Adipose tissue (tissue), 3 donors: Measurements from ENCODE around the gene RAB22A. TPM values are rescaled to one million over a fixed set of nuclear protein-coding genes. Genes with fewer than 3 reads are reported as not detected.

Experiments
- H3K27ac ChIP-seq: one replicate; pipeline ENCODE4 v1.5.1; 2013; ENCODE audit warnings: low read depth, low read length
- WGBS, 3 donors: extraction: QIAGEN DNeasy Blood & Tissue Kit; methylation state at CpG; one replicate each; pipeline ENCODE4 v1.1.7; 2013; 5-methylcytosine and 5-hydroxymethylcytosine counted together
- polyA plus RNA-seq, 3 donors: library from polyadenylated mRNA; stranded (reverse); fragments of 200-250 nt; gene quantifications; one replicate each; pipeline ENCODE4 v1.2.3, GENCODE V29; 2013
- donor health status: healthy with polysubstance abuse.
- donor health status: Bipolar disorder and iron deficiency.
- donor health status: healthy.

The RAB22A gene, protein sequence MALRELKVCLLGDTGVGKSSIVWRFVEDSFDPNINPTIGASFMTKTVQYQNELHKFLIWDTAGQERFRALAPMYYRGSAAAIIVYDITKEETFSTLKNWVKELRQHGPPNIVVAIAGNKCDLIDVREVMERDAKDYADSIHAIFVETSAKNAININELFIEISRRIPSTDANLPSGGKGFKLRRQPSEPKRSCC
- polyA plus RNA-seq: 10 to 100 TPM in 1 of 3 donors, 1 to 10 TPM in 2; 2.7 to 10.9 (median 5.4) TPM

- no peak within 1 kb of the TSS for H3K27ac ChIP-seq
- 0% methylated on average over 46 to 73 of the region's 73 CpGs for WGBS, 3 donors
Observed at GRCh38 chr20:58309591-58310290, at the start of gene RAB22A. Gene RAB22A (plus strand): TSS chr20:58309715. CDS start chr20:58309977, 262 bp downstream.

DNA sequence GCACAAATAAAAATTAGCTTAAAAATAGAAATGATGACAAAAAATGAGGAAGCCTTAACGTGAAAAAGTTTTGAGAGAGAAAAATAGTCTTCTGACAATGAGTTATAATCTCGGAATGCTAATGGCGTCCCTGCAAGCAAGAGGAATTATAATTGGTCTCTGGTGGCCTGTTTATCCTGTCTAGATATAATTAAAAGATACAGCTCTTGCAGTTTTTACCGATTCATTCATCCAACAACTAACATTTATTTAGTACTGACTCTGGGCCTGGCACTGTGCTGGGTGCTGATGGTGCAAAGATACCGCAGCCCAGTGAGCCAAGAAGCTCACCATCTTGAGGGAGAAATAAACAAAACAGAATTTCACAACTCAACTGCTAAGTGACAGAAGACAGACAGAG is 49.5 kb upstream of the RAB22A start:
- 46 to 84% (median 63%) methylated on average over 5 of the region's 5 CpGs for WGBS, 3 donors
- no peak overlapping the region for H3K27ac ChIP-seq

- WGBS, 3 donors: 69 to 89% (median 74%) methylated on average over 3 of the region's 3 CpGs
- H3K27ac ChIP-seq: no peak overlapping the region
Observed at GRCh38 chr20:58261660-58262059, 47.9 kb upstream of the RAB22A start.

DNA sequence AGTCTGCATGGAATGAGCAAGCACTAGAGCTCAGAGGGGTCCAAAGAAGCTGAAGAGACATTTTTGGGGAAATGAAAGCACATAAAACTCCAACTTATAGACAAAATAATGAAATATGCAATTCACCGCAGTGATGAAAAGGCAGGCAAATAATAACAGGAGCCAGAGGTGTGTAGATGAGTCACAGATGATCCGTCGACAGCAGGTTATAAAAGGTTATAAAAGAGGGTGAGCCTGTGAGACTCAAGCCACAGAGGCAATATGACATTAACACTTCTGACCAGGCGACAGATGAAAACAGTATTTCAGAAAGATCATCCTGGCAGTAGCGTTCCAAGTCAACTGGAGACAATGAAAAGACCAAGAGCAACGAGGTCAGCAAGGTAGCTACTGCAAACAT is 45.2 kb upstream of the RAB22A start:
- H3K27ac ChIP-seq: no peak overlapping the region
- 94 to 97% (median 97%) methylated on average over 6 of the region's 6 CpGs for WGBS, 3 donors

- no peak overlapping the region for H3K27ac ChIP-seq
- 85 to 89% (median 87%) methylated on average over 9 of the region's 9 CpGs for WGBS, 3 donors
Observed at GRCh38 chr20:58267389-58268215, 41.9 kb upstream of the RAB22A start.

DNA sequence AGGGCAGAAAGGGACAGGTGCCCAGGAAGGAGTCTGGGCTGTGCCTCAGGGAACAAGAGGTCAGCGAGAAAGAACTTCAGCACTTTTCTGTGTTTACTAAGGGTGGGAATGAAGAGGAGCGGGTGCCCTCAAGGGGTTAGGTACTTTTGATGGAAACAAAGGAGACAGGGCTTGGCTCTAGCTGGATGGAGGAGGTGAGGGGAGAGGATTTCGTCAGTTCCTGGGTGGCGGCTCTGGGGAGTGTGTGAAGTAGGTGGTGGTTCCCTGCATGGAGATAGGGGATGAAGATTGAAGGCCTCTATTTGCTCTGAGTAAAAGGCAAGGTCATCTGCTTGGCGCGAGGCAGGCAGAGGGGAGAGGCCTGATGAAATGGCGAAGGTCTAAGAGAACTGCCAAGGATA is 41.1 kb upstream of the RAB22A start:
- 80 to 94% (median 92%) methylated on average over 7 of the region's 7 CpGs for WGBS, 3 donors
- no peak overlapping the region for H3K27ac ChIP-seq

- 67 to 84% (median 73%) methylated on average over 13 of the region's 13 CpGs for WGBS, 3 donors
- H3K27ac ChIP-seq: no peak overlapping the region
Observed at GRCh38 chr20:58268936-58269619, 40.4 kb upstream of the RAB22A start.

GRCh38 chr20:58271606-58272351 is 37.7 kb upstream of the RAB22A start:
- no peak overlapping the region for H3K27ac ChIP-seq
- WGBS, 3 donors: 90 to 95% (median 94%) methylated on average over 9 of the region's 9 CpGs

DNA sequence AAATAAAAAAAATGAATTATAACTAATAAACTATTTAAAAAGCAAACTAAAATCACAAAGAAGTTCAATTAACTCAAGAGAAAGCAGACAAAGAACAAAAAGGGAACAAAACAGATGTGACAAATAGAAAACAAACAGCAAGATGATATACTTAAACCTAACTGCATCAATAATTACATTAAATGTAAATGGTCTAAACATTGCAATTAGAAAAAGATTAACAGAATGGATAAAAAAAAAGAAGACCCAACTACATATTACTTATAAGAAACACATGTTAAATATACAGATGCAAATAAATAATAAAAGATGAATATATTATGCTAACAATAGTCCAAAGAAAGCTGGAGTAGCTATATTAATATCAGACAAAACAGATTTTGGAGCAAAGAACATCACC is 35.1 kb upstream of the RAB22A start:
- H3K27ac ChIP-seq: no peak overlapping the region

DNA sequence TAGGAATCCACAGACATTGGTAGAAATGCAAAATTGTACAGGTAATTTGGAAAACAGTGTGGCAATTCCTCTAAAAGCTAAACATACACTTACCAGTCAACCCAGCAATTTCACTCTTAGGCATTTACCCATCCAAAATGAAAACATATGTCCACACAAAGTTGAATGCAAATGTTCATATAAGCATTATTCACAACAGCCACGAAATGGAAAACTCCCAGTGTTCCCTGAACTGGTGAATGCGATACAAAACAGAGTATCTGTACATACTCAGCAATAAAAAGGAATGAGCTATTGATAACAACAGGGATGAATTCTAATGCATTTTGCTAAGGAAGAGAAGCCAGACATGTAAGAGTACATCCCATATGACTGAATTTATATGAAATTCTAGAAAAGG is 32.4 kb upstream of the RAB22A start:
- 94 to 98% (median 96%) methylated on average over 2 of the region's 2 CpGs for WGBS, 3 donors
- H3K27ac ChIP-seq: no peak overlapping the region

GRCh38 chr20:58277578-58278472 is 31.7 kb upstream of the RAB22A start:
- WGBS, 3 donors: 68 to 74% (median 74%) methylated on average over 4 of the region's 4 CpGs
- H3K27ac ChIP-seq: no peak overlapping the region

GRCh38 chr20:58286729-58287128 is 22.8 kb upstream of the RAB22A start:
- 61 to 94% (median 73%) methylated on average over 7 of the region's 7 CpGs for WGBS, 3 donors
- no peak overlapping the region for H3K27ac ChIP-seq

DNA sequence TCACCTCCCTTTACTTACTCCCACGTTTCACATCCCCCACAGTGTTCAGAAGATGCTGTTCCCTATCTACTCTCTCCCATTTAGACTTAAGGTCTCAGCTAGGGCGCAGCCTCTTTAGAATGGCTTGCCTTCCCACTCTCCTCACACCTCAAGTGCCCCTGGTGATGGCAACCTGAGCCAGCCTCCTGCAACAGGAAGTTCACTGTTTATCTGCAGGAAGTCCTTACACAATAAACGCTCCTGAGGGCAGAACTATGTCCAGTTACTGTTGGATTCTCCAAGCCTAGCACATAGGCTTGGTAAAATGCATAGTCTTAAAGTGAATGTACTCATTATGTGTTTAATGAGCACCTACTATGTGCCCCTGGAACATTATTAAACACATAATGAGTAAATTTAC is 21.9 kb upstream of the RAB22A start:
- 41 to 95% (median 60%) methylated on average over 3 of the region's 3 CpGs for WGBS, 3 donors
- H3K27ac ChIP-seq: no peak overlapping the region

GRCh38 chr20:58289143-58289542 is 20.4 kb upstream of the RAB22A start:
- WGBS, 3 donors: 64 to 100% (median 92%) methylated on average over 2 of the region's 2 CpGs
- no peak overlapping the region for H3K27ac ChIP-seq

DNA sequence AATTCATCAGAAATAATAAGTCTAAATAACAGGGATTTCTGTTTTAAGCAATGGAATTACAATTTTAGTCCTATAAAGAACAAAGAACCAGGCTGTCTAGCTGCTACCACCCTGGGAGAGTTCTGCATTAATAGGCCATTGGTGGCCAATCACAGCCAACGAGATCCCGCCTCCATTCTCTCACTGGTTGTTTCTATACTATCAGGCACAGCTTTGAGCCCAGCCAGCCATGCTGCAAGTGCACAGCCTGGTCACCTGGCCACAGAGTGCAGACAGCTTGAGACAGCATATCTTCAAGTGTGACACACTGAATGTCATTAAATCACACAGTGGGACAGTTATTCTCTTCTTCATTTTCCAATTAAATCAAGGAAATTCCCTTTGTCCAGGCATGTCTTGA is 16.1 kb upstream of the RAB22A start:
- WGBS, 3 donors: 90 to 100% (median 96%) methylated on average over 2 of the region's 2 CpGs
- no peak overlapping the region for H3K27ac ChIP-seq

GRCh38 chr20:58294497-58295455 is 14.7 kb upstream of the RAB22A start:
- no peak overlapping the region for H3K27ac ChIP-seq

More at GRCh38 chr20:58294497-58295455, 14.7 kb upstream of the RAB22A start:
- WGBS, 3 donors: 75 to 81% (median 79%) methylated on average over 13 of the region's 13 CpGs
